GM21381 (cell line): ENCODE measurements around the gene PMS2.
"Not testable (repeated sequence)": the region's sequence is repeated elsewhere in the genome, so short reads cannot be mapped to it uniquely, and the experiment has no call there.

Experiments used
- ATAC-seq: cut with Tn5 transposase; IDR thresholded peaks from one replicate; pipeline ENCODE4 v1.9.1; 2021; ENCODE audit warnings: mild to moderate bottlenecking, moderate library complexity; ENCODE audit not compliant: unreplicated experiment

Gene PMS2

DNA sequence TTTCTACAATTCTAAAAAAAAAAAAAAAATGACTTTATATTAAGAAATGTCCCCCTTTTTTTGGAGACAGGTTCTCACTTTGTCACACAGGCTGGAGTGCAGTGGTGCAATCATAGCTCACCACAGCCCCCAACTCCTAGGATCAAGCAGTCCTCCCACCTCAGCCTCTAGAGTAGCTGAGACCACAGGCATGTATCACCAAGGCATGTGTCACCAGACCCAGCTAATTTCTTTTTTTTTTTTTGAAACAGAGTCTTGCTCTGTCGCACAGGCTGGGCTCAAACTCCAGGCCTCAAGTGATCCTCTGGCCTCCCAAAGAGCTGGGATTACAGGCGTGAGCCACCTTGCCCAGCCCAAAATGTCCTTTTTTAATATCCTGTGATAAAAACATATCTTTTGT, 84.7 kb downstream of the PMS2 start:
- ATAC-seq: not testable (repeated sequence)
